Measurements from ENCODE around the gene LINC00305. TPM values are rescaled to one million over a fixed set of nuclear protein-coding genes. Genes with fewer than 3 reads are reported as not detected.

Gene LINC00305
- total RNA-seq, 1 donor from 2014 or later: not detected

DNA sequence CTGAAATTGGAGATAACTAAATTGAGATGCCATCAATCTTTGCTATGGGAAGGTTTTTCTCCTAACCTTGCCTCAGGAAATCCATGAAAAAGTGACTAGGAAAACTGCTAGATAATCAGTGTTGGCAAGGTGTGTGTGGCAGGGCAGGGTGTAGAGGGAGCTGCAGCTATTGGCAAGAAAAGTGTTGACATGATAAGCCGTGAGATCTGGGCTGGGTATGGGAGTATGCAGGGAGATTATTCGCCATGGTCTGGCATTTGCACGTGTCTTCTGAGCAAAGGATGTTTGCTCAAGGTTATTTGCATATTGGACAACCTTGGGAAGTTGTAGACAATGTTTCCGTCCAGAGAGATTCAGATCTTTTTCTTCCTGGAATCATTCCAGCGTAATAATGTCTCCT lies 104.3 kb downstream of the LINC00305 start:
- Mint-ChIP-seq H3K27me3 (ENCODE audit: insufficient read depth) (no peaks in the 10 kb centered on the region), H3K4me1 (ENCODE audit: low read depth) (no peaks in the 10 kb centered on the region), H3K9me3 (peaks cover 3% of the 10 kb centered on the region), H3K27ac (no peak overlapping the region), H3K4me3 (no peak overlapping the region), H3K36me3 (ENCODE audit: low read depth) (no peaks in the 10 kb centered on the region)
- DNase-seq (ENCODE audit: low spot score): no peak
- intact Hi-C loops (cut with micrococcal nuclease): no loop called here

DNA sequence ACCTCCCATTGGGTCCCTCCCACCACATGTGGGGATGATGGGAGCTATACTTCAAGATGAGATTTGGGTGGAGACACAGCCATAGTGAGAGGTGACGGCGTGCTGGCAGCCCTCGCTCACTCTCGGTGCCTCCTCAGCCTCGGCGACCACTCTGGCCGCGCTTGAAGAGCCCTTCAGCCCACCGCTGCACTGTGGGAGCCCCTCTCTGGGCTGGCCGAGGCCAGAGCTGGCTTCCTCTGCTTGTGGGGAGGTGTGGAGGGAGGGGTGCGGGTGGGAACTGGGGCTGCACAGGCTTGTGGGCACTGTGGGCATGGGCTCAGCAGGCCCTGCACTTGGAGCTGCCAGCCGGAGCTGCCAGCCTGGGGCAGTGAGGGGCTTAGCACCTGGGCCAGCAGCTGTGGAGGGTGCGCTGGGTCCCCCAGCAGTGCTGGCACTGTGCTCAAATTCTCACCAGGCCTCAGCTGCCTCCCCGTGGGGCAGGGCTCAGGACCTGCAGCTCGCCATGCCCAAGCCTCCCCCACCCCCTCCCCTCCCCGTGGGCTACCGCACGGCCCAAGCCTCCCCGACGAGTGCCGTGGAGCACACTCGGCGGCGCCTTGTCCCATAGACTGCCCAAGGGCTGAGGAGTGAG lies 106.0 kb downstream of the LINC00305 start:
- DNase-seq (ENCODE audit: low spot score): no peak
- Mint-ChIP-seq H3K27ac (no peak overlapping the region), H3K9me3 (peaks cover 3% of the 10 kb centered on the region), H3K36me3 (ENCODE audit: low read depth) (no peaks in the 10 kb centered on the region), H3K4me3 (no peak overlapping the region), H3K4me1 (ENCODE audit: low read depth) (no peaks in the 10 kb centered on the region), H3K27me3 (ENCODE audit: insufficient read depth) (peaks cover 2% of the 10 kb centered on the region)
- intact Hi-C loops (cut with micrococcal nuclease): no loop called here

DNA sequence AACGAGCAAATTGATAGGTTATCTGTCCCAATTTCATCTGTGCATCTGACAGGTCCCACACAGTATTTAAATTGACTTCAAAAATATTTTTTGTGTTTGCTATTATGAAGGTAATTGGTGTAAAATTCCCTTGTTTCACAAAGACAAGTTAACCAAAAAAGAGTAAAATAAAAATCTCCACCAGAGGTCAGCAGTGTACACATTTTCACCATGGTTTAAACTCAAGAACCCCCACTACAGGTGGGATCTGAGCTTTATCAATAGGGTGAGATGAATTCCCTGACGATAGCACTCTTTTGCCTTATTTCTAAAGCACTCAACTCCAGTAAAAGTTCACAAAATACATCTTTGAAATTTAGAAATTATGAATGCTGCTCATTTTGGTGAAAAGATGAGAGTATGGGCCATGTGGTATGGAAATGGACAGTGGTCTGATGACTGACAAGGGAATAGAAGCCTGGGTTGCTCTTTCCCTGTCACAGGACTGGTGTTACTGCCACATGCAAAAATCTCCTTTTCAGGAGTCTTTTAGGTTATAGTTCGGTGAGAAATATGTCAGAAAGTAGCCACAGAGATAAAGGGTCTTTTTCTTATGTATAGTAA lies 111.0 kb downstream of the LINC00305 start:
- intact Hi-C loops (cut with micrococcal nuclease): no loop called here
- no peaks in the 10 kb centered on the region for H3K36me3 Mint-ChIP-seq (ENCODE audit: low read depth)
- DNase-seq (ENCODE audit: low spot score): no peak
- H3K27ac Mint-ChIP-seq: no peak overlapping the region
- H3K9me3 Mint-ChIP-seq: no peaks in the 10 kb centered on the region
- peaks cover 5% of the 10 kb centered on the region for H3K27me3 Mint-ChIP-seq (ENCODE audit: insufficient read depth)
- no peaks in the 10 kb centered on the region for H3K4me1 Mint-ChIP-seq (ENCODE audit: low read depth)
- no peak overlapping the region for H3K4me3 Mint-ChIP-seq

DNA sequence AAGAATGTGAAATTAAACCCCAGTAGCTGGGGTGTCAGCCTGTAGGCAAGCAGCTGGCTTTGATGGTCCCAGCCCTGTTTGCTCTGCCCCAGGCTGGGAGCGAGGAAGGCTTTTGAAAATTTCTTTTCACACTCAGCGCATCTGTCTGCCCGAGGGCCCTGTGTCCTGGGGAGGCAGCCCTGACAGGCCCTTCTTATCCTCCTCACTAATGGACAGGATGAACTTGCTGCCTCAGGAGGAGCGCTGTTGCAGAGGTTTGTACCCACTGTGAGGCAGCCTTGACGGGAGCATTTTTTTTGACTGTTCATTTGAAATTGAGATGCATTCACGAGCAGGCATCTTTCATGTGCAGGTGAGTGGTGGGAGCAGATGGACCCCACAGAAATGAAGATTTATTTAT lies 116.6 kb downstream of the LINC00305 start:
- Mint-ChIP-seq H3K9me3 (no peaks in the 10 kb centered on the region), H3K4me3 (no peak overlapping the region), H3K36me3 (ENCODE audit: low read depth) (no peaks in the 10 kb centered on the region), H3K27ac (no peak overlapping the region), H3K27me3 (ENCODE audit: insufficient read depth) (peaks cover 8% of the 10 kb centered on the region), H3K4me1 (ENCODE audit: low read depth) (no peaks in the 10 kb centered on the region)
- intact Hi-C loops (cut with micrococcal nuclease): no loop called here
- DNase-seq (ENCODE audit: low spot score): no peak

DNA sequence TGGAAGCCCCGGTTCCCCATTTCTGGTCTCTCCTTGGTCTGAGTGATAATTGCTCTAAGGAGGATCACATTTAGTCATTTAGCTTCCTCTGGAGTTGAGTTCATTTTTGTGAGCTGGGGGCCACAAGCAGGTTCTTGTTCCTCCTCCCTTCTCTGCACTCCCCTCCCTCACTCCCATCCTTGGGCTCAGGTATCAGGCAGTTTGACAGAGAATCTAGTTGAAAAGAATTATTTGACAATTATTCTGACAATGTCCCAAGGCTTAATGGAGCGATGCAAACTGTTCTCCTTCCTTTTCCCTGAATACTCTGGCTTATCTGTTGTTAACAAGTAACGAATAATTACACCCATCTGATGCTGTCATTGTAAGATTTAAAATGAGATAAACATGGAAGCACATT lies 117.5 kb downstream of the LINC00305 start:
- H3K36me3 Mint-ChIP-seq (ENCODE audit: low read depth): no peaks in the 10 kb centered on the region
- peaks cover 5% of the 10 kb centered on the region for H3K27me3 Mint-ChIP-seq (ENCODE audit: insufficient read depth)
- intact Hi-C loops (cut with micrococcal nuclease): no loop called here

More for the DNA sequence above, 117.5 kb downstream of the LINC00305 start:
- Mint-ChIP-seq H3K27ac (no peak overlapping the region), H3K9me3 (no peaks in the 10 kb centered on the region), H3K4me3 (no peak overlapping the region), H3K4me1 (ENCODE audit: low read depth) (no peaks in the 10 kb centered on the region)
- DNase-seq (ENCODE audit: low spot score): no peak

Other genes with a start within 250 kb of the LINC00305 start
- gene SERPINB10, start 241.1 kb downstream of the LINC00305 start, total RNA-seq: not detected in 2 replicates
- 19.7 and 27.8 TPM in 2 replicates for gene HMSD, start 199.8 kb downstream of the LINC00305 start, total RNA-seq
- 22.8 and 25.7 TPM in 2 replicates for gene SERPINB8, start 179.0 kb downstream of the LINC00305 start, total RNA-seq